ENCODE measurements around the gene RAN. TPM values are rescaled to one million over a fixed set of nuclear protein-coding genes. Genes with fewer than 3 reads are reported as not detected.
"Not testable (repeated sequence)": the region's sequence is repeated elsewhere in the genome, so short reads cannot be mapped to it uniquely, and the experiment has no call there.

Gene RAN
- polyA plus RNA-seq (2013, experiment 1 of 2; ENCODE audit: insufficient read length), result 845 TPM
- 813 TPM for polyA plus RNA-seq (2013, experiment 2 of 2; ENCODE audit: insufficient read length)

DNA sequence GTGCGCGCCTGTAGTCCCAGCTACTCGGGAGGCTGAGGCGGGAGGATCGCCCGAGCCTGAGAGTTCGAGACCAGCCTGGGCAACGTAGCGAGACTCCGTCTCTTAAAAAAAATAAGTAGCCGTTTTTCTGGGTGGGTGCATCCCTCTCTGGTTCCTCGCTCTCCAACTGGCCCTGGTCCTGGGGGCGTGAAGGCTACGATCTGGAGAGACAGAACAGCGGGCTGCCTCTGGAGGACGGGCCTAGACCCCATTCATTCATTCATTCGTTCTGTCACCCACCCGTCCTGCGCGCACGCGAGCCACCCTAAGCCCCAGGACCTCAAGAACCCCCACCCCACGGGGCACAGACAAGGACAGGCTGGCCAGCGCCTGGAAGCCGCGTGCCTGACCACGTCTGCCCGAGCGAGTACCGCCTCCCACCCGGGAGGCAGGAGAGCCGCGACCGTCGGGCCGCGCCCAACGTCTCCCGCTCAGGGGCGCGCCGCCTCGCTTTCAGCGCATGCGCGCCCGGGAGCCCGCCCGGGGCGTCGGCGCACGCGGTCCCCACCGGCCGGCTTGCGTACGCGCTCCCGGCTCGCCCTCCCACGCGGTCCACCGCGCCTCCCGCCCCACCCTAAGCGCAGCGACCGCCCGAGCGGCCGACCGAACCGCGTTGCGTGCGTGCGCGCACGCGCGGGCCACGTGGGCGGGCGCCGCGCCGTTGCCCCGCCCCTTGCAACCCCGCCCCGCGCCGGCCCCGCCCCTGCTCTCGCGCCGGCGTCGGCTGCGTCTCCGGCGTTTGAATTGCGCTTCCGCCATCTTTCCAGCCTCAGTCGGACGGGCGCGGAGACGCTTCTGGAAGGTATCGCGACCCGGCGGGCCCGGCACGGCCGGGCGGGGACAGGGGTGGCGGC is at the start of gene RAN:
TSS of gene RAN (plus strand) at position 781 of the 893 bp plus-strand sequence. CDS start 528 bp downstream, outside the sequence.
- peak; percentile 97 for DNase-seq

DNA sequence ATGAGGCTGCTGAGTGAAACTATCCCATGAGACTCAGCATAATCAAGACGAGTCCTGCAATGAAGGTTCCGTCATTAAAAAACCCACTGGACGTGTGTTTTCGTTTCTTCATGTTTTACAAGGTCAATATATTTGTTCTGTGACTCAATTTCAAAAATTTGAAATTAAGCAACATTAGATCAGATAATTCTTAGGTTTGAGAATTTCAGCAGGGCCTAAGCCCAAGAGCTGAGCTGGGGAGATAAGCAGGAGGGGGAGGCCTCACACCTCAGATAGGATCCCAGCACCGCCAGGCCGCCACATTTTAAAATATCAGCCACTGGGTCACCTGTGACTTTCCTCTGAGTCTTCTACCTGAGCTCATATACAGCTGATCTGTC is 46.1 kb upstream of the RAN start:
- DNase-seq, result no peak

DNA sequence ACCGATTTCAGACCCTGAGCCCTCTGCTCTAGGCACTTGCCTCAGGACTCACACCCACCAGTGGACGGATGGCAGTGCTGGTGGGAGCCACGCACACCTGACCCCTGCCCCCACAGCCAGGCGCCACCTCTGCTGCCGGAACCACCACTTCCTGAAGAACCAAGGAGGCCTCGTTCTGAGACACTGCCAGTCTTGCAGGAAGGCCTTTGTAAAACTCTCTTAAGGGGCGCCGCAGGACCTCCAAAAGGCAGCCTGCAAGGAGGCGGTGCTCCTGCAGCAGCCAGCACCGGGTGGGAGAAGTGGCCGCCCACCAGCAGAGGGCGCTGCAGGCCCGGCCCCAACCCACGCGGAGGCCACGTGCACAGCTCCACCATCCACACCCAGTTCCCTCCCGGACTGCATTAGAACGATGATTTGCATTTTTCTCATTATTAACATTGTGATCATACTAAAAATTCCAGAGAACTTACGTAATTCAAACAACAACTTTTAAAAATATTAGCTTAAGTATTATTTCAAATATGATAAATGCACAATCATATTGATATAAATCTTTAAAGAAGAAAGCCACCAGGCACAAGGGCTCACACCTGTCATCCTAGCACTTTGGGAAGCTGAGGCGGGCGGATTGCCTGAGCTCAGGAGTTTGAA is 45.6 kb upstream of the RAN start:
- DNase-seq, result peak; percentile 87

DNA sequence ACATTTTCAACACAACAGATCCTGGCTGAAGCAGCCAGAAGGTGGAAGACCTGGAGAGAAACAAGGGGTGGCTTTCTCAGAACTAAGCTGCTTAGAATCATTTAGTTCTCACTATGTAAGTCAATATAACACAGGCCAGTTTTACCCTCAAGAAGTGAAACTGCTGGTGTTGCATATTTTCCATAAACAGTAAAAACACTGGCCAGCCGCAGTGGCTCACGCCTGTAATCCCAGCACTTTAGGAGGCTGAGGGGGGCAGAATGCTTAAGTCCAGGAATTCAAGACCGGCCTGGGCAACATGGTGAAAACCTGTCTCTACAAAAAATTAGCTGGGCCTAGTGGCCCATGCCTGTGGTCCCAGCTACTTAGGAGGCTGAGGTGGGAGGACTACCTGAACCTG is 44.4 kb upstream of the RAN start:
- DNase-seq, result peak; percentile 52

DNA sequence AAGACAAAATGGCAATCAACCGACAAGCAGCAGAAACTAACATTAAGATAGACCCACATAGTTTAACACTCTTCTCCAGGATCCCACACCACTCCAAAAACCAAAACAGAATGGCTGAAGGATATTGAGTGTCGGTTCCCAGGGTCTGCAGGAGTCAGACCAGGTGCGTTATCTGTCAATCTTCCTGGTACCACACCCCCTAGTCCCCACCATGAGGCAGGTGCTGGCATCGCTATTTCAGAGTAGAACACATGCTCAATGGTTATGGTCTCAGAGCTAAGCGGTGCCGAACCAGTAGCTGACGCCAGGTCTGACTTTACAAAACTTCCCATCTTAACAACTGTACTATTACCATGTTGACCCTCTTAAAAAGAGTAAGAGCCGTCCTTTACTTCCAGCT is 43.0 kb upstream of the RAN start:
- DNase-seq, result no peak

DNA sequence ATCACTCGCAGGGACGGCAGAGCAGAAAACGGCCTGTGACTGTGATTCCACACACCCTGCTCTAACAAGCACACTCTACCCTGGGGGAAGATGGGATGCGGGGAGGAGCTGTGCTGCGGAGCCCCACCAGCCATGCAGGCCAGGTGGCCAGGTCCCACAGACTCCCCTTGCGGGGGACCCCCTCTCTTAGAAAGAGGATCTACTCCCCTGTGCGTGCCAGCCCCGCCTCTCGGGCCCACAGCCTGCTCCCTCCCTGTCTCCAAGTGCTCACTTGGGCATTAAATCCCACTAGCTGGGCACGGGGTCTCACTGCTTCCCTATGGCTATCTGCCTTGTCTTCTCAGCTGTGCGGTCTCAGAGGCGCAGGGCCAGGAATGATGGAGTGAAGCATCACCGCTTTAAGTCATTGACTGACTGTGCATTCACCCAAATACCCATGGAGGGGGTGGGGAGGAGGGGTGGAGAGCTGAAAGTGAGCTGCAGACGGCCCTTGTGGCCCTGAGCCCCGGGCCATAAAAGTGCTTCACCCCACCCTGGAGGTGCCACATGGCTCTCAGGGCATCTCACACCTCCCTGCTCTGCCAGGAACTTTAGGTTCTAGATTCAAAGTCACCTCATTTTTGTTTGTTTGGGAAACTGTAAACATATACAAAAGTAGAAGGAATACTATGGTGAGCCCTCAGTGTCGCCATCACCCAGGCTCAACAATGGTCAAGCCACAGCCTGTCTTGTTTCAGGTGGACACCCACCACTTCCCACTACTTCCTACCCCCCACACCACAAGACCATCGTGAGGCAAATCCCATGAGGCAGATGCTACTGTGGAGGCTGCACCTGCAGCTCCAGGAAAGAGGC is 42.2 kb upstream of the RAN start:
- no peak for DNase-seq

DNA sequence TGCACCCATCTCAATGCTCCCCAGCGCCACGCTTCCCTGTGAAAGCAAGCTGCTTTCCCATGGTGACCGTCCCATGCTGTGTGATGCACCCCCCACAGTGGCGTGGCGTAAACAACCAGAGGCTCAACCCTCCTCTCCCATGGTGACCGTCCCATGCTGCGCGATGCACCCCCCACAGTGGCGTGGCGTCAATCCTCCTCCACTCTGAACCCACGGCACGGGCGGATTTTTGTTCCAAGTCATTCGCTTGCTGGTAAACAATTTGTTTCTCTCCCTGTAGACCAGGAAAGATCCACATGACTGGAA is 41.7 kb upstream of the RAN start:
- no peak for DNase-seq

DNA sequence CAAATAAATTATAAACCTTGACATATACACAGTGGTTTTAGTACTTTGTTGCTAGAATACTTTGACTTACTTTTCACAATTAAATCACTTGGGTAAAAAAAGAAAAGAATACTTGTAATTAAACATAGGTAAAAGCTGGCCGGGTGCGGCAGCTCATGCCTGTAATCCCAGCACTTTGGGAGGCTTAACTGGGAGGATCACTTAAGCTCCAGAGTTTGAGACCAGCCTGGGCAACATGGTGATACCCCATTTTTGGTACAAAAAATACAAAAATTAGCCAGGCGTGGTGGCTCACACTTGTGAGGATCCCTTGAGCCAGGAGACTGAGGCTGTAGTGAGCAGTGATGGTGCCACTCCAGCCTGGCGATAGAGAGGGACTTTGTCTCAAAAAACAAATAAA is 40.6 kb upstream of the RAN start:
- no peak for DNase-seq

DNA sequence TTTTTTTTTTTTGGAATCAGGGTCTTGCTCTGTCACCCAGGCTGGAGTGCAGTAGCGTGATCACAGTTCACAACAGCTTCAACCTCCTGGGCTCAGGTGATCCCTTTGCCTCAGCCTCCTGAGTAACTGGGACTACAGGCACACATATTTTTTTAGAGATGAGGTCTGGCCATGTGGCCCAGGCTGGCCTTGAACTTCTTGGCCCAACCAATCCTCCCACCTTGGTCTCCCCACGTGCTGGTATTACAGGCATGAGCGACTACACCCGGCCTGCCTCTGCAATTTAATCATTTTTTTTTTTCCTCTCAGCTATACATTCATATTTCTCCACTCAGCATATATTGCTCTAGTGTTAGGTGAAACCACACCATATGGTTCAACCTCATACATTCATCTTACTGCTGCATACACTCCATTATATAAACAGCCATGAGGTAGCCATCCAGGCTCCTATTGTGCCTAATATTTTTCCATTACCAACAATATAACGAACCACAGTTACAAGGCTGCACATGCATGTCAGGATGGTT is 39.9 kb upstream of the RAN start:
- no peak for DNase-seq

DNA sequence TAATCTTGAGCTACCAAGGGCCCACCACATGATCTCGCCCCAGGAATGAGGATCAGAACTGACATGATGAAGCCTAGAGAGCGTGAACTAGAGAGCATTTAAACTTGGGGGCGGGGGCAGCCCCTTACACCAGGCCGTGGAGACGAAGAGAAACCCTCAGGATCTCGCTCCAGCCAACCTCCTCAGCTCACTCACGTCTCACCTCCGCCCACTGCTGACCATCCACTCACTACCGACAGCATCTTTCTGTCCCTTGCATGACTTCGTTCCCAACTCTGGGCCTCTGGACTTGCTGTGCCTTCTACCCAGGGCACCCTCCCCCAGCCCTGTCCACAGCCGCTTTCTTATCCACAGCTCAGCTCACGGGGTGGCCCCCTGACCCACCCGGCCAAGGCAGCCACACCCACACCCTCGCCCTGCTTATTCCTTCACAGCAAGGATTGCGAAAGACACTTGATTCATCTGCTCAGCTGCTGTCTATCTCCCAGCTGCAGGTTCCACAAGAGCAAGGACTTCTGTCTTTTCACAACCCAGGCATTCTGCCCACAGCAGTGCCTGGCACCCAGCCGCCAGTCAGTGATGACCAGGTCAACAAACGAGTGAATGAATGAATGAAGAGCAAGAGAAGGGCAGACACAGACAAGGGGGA is 39.2 kb upstream of the RAN start:
- DNase-seq, result peak; percentile 30

DNA sequence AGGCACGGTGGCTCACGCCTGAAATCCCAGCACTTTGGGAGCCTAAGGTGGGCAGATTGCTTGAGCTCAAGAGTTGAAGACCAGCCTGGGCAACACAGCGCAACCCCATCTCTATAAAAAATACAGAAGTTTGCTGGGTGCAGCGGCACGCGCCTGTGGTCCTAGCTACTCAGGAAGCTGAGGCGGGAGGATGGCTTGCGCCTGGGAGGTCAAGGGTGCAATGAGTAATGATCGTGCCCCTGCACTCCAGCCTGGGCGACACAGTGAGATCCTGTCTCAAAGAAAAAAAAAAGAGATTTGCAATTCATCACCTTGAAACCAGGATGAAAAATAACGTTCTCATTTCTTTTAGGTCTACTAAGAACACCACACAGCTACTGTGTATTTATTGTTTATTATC is 36.9 kb upstream of the RAN start:
- DNase-seq, result no peak

DNA sequence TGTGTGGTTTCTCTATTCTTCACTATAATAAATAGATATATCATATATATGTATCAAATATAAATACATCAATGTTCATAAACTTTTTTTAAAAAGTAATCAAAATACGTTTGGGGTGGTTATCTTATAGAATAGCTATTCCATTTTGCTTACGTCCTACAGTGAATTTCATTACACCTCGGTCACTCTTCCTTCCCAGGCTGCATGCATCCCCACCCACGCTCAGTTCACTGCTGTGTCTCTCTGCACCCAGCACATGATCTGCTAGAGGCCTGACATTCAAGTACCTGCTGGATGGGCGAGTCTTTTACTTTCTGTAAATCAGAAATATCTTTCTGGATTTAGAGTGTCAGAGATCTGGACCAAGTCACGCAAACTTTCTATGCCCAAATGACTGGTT is 36.4 kb upstream of the RAN start:
- no peak for DNase-seq

DNA sequence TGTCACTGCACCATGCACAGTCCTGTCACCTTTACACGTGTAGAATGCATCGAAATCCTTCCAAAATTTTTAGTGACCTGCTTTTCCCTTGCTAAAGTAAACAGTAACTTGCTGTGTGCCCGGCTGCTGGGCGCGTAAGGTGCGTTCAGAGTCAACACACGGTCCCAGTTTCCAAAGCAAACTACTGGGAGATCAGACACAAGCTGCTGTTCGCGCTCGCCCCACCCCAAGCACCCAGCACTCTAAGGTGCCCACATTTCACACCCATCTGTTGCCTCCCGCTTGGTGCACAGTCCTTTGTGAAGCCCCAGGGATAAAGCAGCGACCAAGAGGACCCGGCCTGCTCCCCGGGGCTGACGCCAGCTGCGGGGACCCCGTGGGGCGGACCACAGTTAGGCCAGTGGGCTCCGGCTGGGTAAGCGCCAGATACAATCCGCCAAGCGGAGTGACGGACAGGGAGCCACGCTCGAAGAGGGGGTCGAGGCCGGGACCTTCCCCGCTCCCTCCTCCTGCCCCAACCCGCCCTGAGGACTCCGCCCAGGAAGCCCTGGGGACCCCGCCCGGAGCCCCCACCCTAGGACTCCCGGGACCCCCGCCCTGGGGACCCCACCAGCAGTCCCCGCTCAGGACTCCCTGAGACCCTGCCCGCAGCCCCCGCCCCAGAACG is 33.4 kb upstream of the RAN start:
- DNase-seq, result no peak

DNA sequence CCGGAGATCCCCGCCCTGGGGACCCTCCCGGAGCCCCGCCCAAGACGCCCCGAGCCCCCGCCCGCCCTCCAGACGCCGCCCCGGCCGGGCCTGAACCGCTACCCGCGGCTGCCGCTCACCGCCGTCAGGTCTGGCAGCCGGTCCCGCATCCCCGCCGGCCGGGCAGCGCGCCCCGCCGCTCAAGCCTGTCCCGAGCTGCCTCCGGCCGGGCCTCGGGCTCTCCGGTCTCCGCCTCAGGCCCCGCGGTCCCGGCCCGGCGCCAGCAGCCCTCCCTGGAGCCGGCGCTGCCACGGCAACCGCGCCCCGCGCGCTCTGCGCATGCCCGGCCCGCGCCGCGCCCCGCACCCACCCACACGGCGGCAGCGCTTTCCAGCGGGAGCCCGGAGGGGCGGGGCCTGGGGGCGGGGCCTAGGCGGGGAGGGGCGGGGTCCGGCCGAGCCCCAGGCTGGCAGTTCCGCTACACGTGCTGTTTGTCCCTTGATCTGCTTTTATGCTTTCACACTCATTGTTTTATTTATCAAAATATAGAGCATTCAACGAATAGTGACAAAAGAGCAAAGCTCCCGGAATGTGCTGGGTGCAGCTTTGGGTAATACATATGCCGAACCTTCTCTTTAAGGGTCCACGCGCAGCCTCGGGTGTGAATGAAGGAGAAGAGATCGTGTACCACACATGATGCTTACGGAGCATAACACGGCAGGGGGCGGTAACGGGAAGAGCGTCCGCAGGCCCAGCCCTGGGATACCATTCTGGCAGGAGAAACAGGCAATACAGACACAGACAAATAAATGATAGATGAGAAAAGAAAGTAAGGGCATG is 32.7 kb upstream of the RAN start, which contains the start of gene STX2:
TSS of gene STX2 (minus strand) at position 300 of the 819 bp plus-strand sequence. CDS start at position 149, 151 bp downstream.
- peak; percentile 85 for DNase-seq

DNA sequence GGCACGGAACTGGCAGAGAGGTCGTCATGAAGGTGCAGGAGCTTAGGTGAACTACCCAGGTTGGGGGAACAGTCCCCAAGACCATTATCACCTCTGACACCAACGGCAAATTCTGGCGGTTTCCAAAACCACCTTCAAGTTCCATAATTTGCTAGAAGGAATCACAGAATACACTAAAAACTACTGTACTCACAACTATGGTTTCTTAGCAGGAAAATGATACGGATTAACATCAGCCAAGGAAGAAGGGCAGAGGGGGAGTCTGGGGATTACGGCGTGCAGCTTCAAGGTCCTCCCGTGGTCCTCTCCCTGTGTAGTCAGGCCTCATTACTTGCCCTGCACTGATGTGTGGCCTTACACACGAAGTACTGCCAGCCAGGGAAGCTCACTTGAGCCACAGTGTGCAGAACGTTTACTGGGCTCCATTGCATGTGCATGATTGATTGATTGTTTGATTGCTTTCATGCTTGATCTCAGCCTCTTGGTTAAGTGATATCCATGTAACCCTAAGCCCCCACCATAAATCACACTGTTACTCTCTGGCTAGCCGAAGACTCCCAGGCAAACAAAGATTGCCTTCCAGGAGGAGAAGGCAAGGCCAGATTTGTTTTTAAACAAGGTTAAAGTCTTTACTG is 32.0 kb upstream of the RAN start:
- DNase-seq, result no peak

DNA sequence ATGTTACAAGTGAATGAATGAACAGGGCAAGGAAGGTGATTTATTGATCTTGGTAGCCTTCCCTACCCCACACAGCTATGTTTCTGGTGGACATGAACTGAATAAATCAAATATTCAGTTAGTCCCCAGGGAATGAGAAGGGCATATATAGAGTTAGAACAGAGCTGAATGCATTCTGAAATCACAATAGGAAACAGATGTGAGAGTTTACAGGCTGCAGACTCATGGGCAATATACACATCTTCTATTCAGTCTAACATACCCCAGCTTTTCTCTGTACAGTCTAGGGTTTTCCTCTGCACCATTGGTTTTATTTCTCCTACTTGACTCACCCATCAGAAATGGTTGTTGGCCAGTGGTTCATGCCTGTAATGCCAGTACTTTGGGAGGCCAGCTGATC is 25.5 kb upstream of the RAN start:
- DNase-seq, result peak; percentile 92

DNA sequence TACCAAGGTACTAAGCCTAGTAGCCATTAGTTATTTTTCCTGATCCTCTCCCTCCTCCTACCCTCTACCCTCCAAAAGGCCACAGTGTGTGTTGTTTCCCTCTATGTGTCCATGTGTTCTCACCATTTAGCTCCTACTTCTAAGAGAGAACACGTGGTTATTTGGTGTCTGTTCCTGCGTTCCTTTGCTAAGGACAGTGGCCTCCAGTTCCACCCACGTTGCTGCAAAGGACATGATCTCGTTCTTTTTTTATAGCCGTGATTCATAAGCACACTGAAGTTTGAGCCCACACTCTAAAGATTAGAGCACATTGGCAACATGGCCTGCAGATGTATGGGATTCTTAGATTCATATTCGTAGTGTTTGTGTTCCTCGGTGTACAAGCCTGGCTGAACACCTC is 24.8 kb upstream of the RAN start:
- DNase-seq, result peak; percentile 37

DNA sequence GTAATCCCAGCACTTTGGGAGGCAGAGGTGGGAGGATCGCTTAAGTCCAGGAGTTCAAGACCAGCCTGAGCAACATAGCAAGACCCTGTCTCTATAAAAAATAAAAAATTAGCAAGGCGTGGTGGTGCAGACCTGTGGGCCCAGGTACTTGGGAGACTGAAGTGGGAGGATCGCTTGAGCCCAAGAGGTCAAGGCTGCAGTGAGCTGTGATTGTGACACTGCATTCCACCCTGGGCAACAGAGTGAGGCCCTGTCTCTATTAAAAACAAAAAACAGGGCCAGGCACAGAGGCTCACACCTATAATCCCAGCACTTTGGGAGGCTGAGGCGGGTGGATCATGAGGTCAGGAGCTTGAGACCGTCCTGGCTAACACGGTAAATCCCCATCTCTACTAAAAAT is 23.8 kb upstream of the RAN start:
- not testable (repeated sequence) for DNase-seq

DNA sequence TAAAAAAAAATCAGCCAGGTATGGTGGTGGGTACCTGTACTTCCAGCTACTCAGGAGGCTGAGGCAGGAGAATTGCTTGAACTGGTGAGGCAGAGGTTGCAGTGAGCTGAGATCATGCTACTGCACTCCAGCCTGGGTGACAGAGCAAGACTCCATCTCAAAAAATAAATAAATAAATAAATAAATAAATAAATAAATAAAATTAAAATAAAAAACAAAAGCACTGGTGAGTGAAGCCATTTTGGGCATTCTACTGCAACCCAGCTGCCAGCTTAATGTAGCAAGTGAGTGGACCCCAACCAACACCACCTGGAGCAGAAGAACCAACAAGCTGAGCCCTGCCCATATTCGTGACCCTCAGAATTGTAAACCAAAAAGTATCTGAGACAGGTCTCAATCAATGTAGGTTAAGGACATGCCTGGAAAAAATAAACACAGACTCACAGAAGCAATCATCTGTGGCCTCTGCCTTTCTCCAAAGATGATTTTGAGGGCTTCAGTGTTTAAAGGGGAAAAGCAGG is 23.0 kb upstream of the RAN start:
- DNase-seq, result not testable (repeated sequence)
